ENCODE measurements around the gene GNG12.
A peak's percentile ranks its signal among the peaks of the same experiment; 100 is the strongest.

Gene GNG12

GRCh38 chr1:67832737-67833601 lies at the start of gene GNG12:
Gene GNG12 (minus strand): TSS chr1:67833467. CDS start chr1:67707686, 125,781 bp downstream.
- TF ChIP-seq GATA2 (IDR thresholded peaks at IDR 0.05; ENCODE audit: low read depth, low read length) = no peak
- TF ChIP-seq GATA3 (IDR thresholded peaks at IDR 0.05; ENCODE audit: low read depth, low read length) = no peak

- TF ChIP-seq GATA2 (IDR thresholded peaks at IDR 0.05; ENCODE audit: low read depth, low read length) = no peak
- no peak for TF ChIP-seq GATA3 (IDR thresholded peaks at IDR 0.05; ENCODE audit: low read depth, low read length)
Measured at GRCh38 chr1:67882196-67882958, 49.1 kb upstream of the GNG12 start.

- TF ChIP-seq GATA3 (IDR thresholded peaks at IDR 0.05; ENCODE audit: low read depth, low read length) (peak; percentile 82), GATA2 (IDR thresholded peaks at IDR 0.05; ENCODE audit: low read depth, low read length) (peak; percentile 81)
Measured at GRCh38 chr1:67880056-67880601, 46.9 kb upstream of the GNG12 start.

- TF ChIP-seq GATA3 (IDR thresholded peaks at IDR 0.05; ENCODE audit: low read depth, low read length) (no peak), GATA2 (IDR thresholded peaks at IDR 0.05; ENCODE audit: low read depth, low read length) (no peak)
Measured at GRCh38 chr1:67879485-67879884, 46.2 kb upstream of the GNG12 start.

- TF ChIP-seq GATA3 (IDR thresholded peaks at IDR 0.05; ENCODE audit: low read depth, low read length) (no peak), GATA2 (IDR thresholded peaks at IDR 0.05; ENCODE audit: low read depth, low read length) (no peak)
Measured at GRCh38 chr1:67874501-67875111, 41.3 kb upstream of the GNG12 start.

- no peak for TF ChIP-seq GATA3 (IDR thresholded peaks at IDR 0.05; ENCODE audit: low read depth, low read length)
- TF ChIP-seq GATA2 (IDR thresholded peaks at IDR 0.05; ENCODE audit: low read depth, low read length) = no peak
Measured at GRCh38 chr1:67869233-67869632, 36.0 kb upstream of the GNG12 start.

GRCh38 chr1:67863637-67864036 lies 30.4 kb upstream of the GNG12 start:
- TF ChIP-seq GATA3 (IDR thresholded peaks at IDR 0.05; ENCODE audit: low read depth, low read length) (no peak), GATA2 (IDR thresholded peaks at IDR 0.05; ENCODE audit: low read depth, low read length) (no peak)

GRCh38 chr1:67862685-67863084 lies 29.4 kb upstream of the GNG12 start:
- no peak for TF ChIP-seq GATA2 (IDR thresholded peaks at IDR 0.05; ENCODE audit: low read depth, low read length)
- TF ChIP-seq GATA3 (IDR thresholded peaks at IDR 0.05; ENCODE audit: low read depth, low read length) = no peak

GRCh38 chr1:67861856-67862516 lies 28.7 kb upstream of the GNG12 start:
- TF ChIP-seq GATA3 (IDR thresholded peaks at IDR 0.05; ENCODE audit: low read depth, low read length) (no peak), GATA2 (IDR thresholded peaks at IDR 0.05; ENCODE audit: low read depth, low read length) (no peak)

- TF ChIP-seq GATA3 (IDR thresholded peaks at IDR 0.05; ENCODE audit: low read depth, low read length) (no peak), GATA2 (IDR thresholded peaks at IDR 0.05; ENCODE audit: low read depth, low read length) (no peak)
Measured at GRCh38 chr1:67860776-67861175, 27.5 kb upstream of the GNG12 start.

GRCh38 chr1:67856921-67857320 lies 23.7 kb upstream of the GNG12 start:
- TF ChIP-seq GATA3 (IDR thresholded peaks at IDR 0.05; ENCODE audit: low read depth, low read length) = no peak
- no peak for TF ChIP-seq GATA2 (IDR thresholded peaks at IDR 0.05; ENCODE audit: low read depth, low read length)

- TF ChIP-seq GATA2 (IDR thresholded peaks at IDR 0.05; ENCODE audit: low read depth, low read length) = no peak
- no peak for TF ChIP-seq GATA3 (IDR thresholded peaks at IDR 0.05; ENCODE audit: low read depth, low read length)
Measured at GRCh38 chr1:67855961-67856360, 22.7 kb upstream of the GNG12 start.

- TF ChIP-seq GATA2 (IDR thresholded peaks at IDR 0.05; ENCODE audit: low read depth, low read length) (no peak), GATA3 (IDR thresholded peaks at IDR 0.05; ENCODE audit: low read depth, low read length) (no peak)
Measured at GRCh38 chr1:67855444-67855843, 22.2 kb upstream of the GNG12 start.

Data from SH-SY5Y (cell line).